Peyer's patch (tissue), 4 donors: ENCODE measurements around the gene CYP4F12.

ENCODE experiments used
- POLR2A ChIP-seq, 2 donors: fragments of 450-650 bp; IDR thresholded peaks; one replicate each; pipeline ENCODE4 v1.5.1; 2017; ENCODE audit warnings: antibody characterized with exemption in 2 of 2, mild to moderate bottlenecking in 2 of 2, moderate library complexity in 2 of 2
- TF ChIP-seq, protein P1 (sequence below), 6 experiments: fragments of 450-650 bp in 4 of 6; fragments of 200-600 bp in 2 of 6; sonication (generic) in 1 of 6; IDR thresholded peaks; one replicate each; pipeline ENCODE4 v1.5.1; 2017 to 2019; ENCODE audit warnings: antibody characterized with exemption in 6 of 6, mild to moderate bottlenecking in 3 of 6, moderate library complexity in 1 of 6

DNA sequence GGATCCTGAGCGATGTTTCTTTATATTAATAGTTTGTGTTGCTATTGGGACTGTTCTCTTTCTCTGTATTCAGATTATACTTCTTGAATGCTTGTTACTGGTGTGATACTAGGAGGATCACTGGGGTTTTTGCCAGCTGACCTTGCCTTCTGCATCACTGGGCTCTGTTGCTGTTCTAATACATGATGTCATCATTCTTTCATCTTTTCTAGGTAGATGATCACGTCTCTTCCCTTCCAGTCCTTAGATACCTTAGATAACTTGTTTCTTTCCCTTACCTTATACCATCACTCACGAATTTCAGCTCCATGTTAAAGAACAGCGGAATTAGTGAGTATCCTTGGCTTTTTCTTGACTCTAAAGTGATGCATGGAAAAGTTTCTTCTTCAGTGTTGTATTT lies 64.8 kb downstream of the CYP4F12 start, which contains the start of gene OR10H3:
- no peak for TF ChIP-seq POLR2A (IDR thresholded peaks at IDR 0.05)
- TF ChIP-seq, protein P1, sequence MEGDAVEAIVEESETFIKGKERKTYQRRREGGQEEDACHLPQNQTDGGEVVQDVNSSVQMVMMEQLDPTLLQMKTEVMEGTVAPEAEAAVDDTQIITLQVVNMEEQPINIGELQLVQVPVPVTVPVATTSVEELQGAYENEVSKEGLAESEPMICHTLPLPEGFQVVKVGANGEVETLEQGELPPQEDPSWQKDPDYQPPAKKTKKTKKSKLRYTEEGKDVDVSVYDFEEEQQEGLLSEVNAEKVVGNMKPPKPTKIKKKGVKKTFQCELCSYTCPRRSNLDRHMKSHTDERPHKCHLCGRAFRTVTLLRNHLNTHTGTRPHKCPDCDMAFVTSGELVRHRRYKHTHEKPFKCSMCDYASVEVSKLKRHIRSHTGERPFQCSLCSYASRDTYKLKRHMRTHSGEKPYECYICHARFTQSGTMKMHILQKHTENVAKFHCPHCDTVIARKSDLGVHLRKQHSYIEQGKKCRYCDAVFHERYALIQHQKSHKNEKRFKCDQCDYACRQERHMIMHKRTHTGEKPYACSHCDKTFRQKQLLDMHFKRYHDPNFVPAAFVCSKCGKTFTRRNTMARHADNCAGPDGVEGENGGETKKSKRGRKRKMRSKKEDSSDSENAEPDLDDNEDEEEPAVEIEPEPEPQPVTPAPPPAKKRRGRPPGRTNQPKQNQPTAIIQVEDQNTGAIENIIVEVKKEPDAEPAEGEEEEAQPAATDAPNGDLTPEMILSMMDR (IDR thresholded peaks at IDR 0.05) = no peak
